ENCODE measurements around the gene IMPG2.

IMPG2 gene

DNA sequence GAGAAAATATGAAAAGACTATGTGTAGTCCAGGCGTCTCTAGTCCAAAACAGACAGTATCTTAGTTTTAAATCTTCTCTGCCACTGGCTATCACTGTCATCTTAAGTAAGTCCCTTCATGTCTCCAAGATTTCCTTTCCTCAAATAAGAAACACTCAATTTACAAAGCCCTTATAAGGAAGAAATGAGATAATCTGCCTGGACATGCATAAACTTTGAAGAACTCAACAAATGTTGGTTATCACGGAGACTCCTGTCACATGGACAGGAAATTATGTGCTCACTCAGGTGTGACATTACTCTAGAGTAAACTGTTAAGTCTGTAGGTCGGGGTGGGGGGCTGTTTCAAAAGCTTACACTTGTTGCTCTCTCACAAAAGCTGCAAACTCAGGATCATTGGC lies 91.9 kb downstream of the IMPG2 start:
- H3K9me3 ChIP-seq (ENCODE audit: insufficient read depth, low read depth, low read length): no peaks in the 10 kb centered on the region
- no peaks in the 10 kb centered on the region for H3K27me3 ChIP-seq (ENCODE audit: insufficient read depth, low read length)
- no peak overlapping the region for H3K4me3 ChIP-seq (ENCODE audit: low read length)
- H3K36me3 ChIP-seq (ENCODE audit: insufficient read depth, low read depth, low read length): no peaks in the 10 kb centered on the region
- H3K27ac ChIP-seq (ENCODE audit: low read length): no peak overlapping the region
- H3K9ac ChIP-seq (ENCODE audit: low read depth, low read length): no peak overlapping the region
- H3K4me1 ChIP-seq (ENCODE audit: insufficient read depth, low read length): no peaks in the 10 kb centered on the region

DNA sequence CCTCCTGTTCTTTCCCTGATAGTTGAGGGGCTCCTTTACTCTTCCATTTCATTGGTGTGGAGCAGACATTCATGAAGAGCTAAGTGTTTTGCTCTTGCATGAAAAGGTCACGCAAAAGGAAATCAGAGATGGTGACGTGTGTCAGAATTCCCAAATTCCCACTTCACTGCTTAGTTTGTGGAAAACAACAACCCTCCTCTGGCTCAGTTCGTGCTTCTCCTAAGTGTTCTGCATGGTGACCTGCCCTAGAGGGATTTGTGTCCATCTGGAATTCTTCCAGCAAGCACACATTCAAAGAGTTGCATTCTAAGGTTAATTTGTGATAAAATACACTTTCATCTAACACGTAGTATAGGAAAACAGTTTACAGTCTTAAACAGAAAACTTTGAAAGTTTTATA lies 95.6 kb downstream of the IMPG2 start:
- H3K4me1 ChIP-seq (ENCODE audit: insufficient read depth, low read length): no peaks in the 10 kb centered on the region
- H3K9ac ChIP-seq (ENCODE audit: low read depth, low read length): no peak overlapping the region
- no peak overlapping the region for H3K27ac ChIP-seq (ENCODE audit: low read length)
- H3K27me3 ChIP-seq (ENCODE audit: insufficient read depth, low read length): no peaks in the 10 kb centered on the region
- H3K9me3 ChIP-seq (ENCODE audit: insufficient read depth, low read depth, low read length): peaks cover under 1% of the 10 kb centered on the region; the same call in 1 of the 2 replicates
- H3K4me3 ChIP-seq (ENCODE audit: low read length): no peak overlapping the region
- H3K36me3 ChIP-seq (ENCODE audit: insufficient read depth, low read depth, low read length): no peaks in the 10 kb centered on the region

DNA sequence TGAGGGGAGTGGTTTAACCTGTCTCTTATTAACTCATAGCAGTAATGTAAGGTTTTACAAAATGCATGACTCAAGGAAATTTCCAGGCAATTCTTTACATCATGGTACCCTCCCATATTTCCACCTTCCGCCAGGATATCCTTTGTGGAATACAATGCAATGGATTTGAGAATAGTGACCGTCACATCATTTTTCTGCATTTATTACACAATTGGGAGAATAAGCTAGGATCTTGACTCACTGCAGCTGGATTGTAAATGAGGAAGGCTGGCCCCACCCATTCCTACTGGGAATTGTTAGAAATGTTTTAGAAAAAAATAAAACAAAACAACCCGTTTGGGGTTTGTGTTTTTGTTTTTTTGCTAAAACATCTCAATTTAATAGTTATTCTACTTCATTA lies 97.4 kb downstream of the IMPG2 start:
- peaks cover 8% of the 10 kb centered on the region; the same call in 1 of the 2 replicates for H3K9me3 ChIP-seq (ENCODE audit: insufficient read depth, low read depth, low read length)
- no peak overlapping the region for H3K9ac ChIP-seq (ENCODE audit: low read depth, low read length)
- no peak overlapping the region for H3K27ac ChIP-seq (ENCODE audit: low read length)
- no peaks in the 10 kb centered on the region for H3K4me1 ChIP-seq (ENCODE audit: insufficient read depth, low read length)
- no peaks in the 10 kb centered on the region for H3K27me3 ChIP-seq (ENCODE audit: insufficient read depth, low read length)
- no peaks in the 10 kb centered on the region for H3K36me3 ChIP-seq (ENCODE audit: insufficient read depth, low read depth, low read length)
- H3K4me3 ChIP-seq (ENCODE audit: low read length): no peak overlapping the region

DNA sequence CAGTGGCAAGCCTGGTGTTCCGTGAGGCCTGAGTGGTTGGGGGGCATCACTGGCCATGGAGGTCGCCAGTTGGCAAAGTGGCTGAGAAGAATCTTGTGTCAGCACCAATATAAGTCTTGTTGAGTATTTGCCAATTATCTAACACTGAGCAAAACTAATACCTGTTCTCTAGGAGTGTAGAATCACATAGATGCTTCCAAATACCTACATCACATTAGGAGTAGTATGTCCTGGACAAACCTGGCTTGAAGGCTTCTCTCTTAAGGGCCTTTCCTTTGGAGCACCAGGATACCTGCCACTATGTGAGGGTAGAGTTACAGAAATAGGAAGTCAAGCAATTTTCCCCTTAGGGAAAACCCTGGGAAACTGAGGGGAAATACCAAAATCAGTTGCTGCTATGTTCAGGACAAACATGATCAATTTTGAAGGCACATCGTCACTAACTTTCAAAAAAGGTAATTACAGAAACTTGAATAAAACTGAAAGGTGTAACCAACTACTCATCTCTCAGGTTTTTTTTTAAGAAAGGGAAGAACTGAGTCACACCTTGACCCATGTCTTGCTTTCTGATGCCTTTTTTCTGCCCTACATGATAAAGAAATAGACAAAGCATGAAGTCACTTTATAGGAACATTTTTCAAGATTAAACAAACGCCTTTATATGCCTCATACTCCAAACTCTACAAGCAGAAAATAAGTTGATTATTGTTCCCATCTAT lies 100.4 kb downstream of the IMPG2 start:
- H3K27ac ChIP-seq (ENCODE audit: low read length): no peak overlapping the region
- H3K4me1 ChIP-seq (ENCODE audit: insufficient read depth, low read length): no peaks in the 10 kb centered on the region
- H3K27me3 ChIP-seq (ENCODE audit: insufficient read depth, low read length): no peaks in the 10 kb centered on the region
- H3K36me3 ChIP-seq (ENCODE audit: insufficient read depth, low read depth, low read length): no peaks in the 10 kb centered on the region
- H3K9ac ChIP-seq (ENCODE audit: low read depth, low read length): no peak overlapping the region
- H3K9me3 ChIP-seq (ENCODE audit: insufficient read depth, low read depth, low read length): peaks cover 16% of the 10 kb centered on the region; the same call in 1 of the 2 replicates
- no peak overlapping the region for H3K4me3 ChIP-seq (ENCODE audit: low read length)

GRCh38 chr3:101217472-101218245 lies 102.7 kb downstream of the IMPG2 start:
- Histone ChIP-seq H3K4me3 (ENCODE audit: low read length) (no peak overlapping the region), H3K27me3 (ENCODE audit: insufficient read depth, low read length) (no peaks in the 10 kb centered on the region), H3K9me3 (ENCODE audit: insufficient read depth, low read depth, low read length) (peaks cover 28% of the 10 kb centered on the region; the same call in 1 of the 2 replicates), H3K27ac (ENCODE audit: low read length) (no peak overlapping the region), H3K36me3 (ENCODE audit: insufficient read depth, low read depth, low read length) (no peaks in the 10 kb centered on the region), H3K9ac (ENCODE audit: low read depth, low read length) (no peak overlapping the region), H3K4me1 (ENCODE audit: insufficient read depth, low read length) (no peaks in the 10 kb centered on the region)

DNA sequence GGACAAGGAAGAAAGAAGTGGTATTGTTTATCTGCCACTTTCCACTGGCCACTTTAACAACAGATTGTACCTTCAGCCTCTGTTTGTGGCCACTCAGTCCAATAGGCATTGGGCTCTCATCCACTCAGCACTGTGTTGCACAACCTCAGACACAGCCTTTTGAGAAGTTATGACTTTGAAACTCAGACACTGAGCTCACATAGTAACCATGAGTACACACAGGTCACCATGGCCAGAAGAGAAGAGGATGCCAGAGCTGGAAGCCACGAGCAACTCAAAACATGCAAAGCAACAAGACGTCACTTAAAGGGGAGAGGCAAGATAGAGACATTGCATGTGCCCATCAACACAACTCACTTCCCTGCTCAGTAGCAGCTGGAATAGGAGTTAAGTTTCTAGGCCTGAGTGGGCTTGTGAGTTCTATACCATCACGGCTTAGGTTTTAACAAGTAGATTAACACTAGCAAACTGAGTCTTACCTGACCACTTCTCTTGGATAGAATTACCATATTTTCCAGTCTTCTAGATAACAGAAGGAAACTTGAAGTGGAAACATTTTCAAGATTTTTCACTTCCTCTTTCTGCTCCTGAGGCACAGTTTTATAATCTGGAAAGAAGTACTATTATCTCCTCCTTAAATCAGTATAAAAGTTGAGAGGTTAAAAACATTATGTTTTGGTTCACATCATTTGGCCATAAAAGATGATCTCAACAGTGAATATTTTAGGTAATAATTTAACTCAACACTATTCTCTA lies 103.5 kb downstream of the IMPG2 start:
- Histone ChIP-seq H3K36me3 (ENCODE audit: insufficient read depth, low read depth, low read length) (no peaks in the 10 kb centered on the region), H3K27ac (ENCODE audit: low read length) (no peak overlapping the region), H3K9me3 (ENCODE audit: insufficient read depth, low read depth, low read length) (peaks cover 29% of the 10 kb centered on the region; the same call in 1 of the 2 replicates), H3K27me3 (ENCODE audit: insufficient read depth, low read length) (no peaks in the 10 kb centered on the region), H3K9ac (ENCODE audit: low read depth, low read length) (no peak overlapping the region), H3K4me3 (ENCODE audit: low read length) (no peak overlapping the region), H3K4me1 (ENCODE audit: insufficient read depth, low read length) (no peaks in the 10 kb centered on the region)

DNA sequence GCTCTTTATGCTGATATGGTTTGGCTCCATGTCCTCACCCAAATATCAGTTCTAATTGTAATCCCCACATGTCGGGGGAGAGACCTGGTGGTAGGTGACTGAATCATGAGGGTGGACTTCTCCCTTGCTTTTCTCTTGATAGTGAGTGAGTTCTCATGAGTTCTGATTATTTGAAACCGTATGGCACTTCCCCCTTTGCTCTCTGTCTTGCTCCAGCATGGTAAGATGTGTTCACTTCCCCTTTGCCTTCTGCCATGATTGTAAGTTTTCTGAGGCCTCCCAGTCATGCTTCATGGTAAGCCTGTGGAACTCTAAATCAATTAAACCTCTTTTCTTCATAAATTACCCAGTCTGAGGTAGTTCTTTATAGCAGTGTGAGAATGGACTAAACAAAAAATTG lies 107.6 kb downstream of the IMPG2 start:
- H3K9ac ChIP-seq (ENCODE audit: low read depth, low read length): no peak overlapping the region
- H3K36me3 ChIP-seq (ENCODE audit: insufficient read depth, low read depth, low read length): no peaks in the 10 kb centered on the region
- no peak overlapping the region for H3K27ac ChIP-seq (ENCODE audit: low read length)
- no peak overlapping the region for H3K4me3 ChIP-seq (ENCODE audit: low read length)
- no peaks in the 10 kb centered on the region for H3K27me3 ChIP-seq (ENCODE audit: insufficient read depth, low read length)
- H3K9me3 ChIP-seq (ENCODE audit: insufficient read depth, low read depth, low read length): peaks cover 21% of the 10 kb centered on the region; the same call in 1 of the 2 replicates
- H3K4me1 ChIP-seq (ENCODE audit: insufficient read depth, low read length): no peaks in the 10 kb centered on the region

- Histone ChIP-seq H3K27ac (ENCODE audit: low read length) (no peak overlapping the region), H3K9ac (ENCODE audit: low read depth, low read length) (no peak overlapping the region), H3K4me3 (ENCODE audit: low read length) (no peak overlapping the region), H3K4me1 (ENCODE audit: insufficient read depth, low read length) (no peaks in the 10 kb centered on the region; the same call in 1 of the 2 replicates), H3K36me3 (ENCODE audit: insufficient read depth, low read depth, low read length) (no peaks in the 10 kb centered on the region), H3K9me3 (ENCODE audit: insufficient read depth, low read depth, low read length) (no peaks in the 10 kb centered on the region), H3K27me3 (ENCODE audit: insufficient read depth, low read length) (no peaks in the 10 kb centered on the region)
Observed at GRCh38 chr3:101204246-101204645, 116.1 kb downstream of the IMPG2 start.

DNA sequence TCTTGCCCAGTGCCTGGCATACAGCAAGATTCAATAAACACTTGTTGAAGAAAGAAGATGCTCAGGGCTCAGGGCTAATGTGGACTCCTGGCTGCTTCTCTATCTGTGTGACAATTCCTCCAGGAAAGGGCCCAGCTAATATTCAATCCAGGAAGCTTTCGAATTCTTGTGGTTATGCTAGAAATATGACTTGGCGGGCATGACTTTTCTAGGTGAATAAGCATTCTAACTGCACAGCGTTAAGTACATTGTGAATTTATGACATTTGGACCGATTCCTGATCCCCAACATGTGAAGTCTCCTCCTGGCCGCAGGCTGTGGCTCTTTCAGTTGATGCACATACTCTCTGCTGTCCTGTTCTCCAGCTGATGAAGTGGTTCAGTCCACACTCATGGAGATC lies 117.0 kb downstream of the IMPG2 start:
- Histone ChIP-seq H3K9ac (ENCODE audit: low read depth, low read length) (no peak overlapping the region), H3K27me3 (ENCODE audit: insufficient read depth, low read length) (no peaks in the 10 kb centered on the region), H3K27ac (ENCODE audit: low read length) (no peak overlapping the region), H3K36me3 (ENCODE audit: insufficient read depth, low read depth, low read length) (no peaks in the 10 kb centered on the region), H3K9me3 (ENCODE audit: insufficient read depth, low read depth, low read length) (no peaks in the 10 kb centered on the region), H3K4me1 (ENCODE audit: insufficient read depth, low read length) (no peaks in the 10 kb centered on the region; the same call in 1 of the 2 replicates), H3K4me3 (ENCODE audit: low read length) (no peak overlapping the region)

DNA sequence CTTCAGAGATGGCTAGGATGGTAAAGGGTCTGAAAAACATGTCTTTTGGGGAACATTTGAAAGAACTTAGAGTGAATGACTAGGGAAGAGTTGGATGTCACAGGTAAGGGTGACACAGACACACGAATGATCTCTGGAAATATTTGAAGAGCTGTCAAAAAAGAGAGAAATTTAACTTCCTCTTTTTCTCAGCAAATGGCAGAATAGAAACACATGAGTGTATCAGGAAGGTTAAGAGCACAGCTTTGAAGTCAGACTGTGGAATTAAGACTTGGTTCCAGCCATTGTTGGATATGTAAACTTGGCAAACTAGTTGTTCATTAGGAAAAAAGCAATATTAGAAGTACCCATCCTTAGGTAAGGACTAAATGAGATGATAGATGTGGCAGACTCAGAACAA lies 117.7 kb downstream of the IMPG2 start:
- Histone ChIP-seq H3K9ac (ENCODE audit: low read depth, low read length) (no peak overlapping the region), H3K4me3 (ENCODE audit: low read length) (no peak overlapping the region), H3K27ac (ENCODE audit: low read length) (no peak overlapping the region), H3K27me3 (ENCODE audit: insufficient read depth, low read length) (no peaks in the 10 kb centered on the region), H3K4me1 (ENCODE audit: insufficient read depth, low read length) (no peaks in the 10 kb centered on the region; the same call in 1 of the 2 replicates), H3K36me3 (ENCODE audit: insufficient read depth, low read depth, low read length) (no peaks in the 10 kb centered on the region), H3K9me3 (ENCODE audit: insufficient read depth, low read depth, low read length) (no peaks in the 10 kb centered on the region)

- H3K27ac ChIP-seq (ENCODE audit: low read length): no peak overlapping the region
- H3K4me3 ChIP-seq (ENCODE audit: low read length): no peak overlapping the region
- no peaks in the 10 kb centered on the region for H3K36me3 ChIP-seq (ENCODE audit: insufficient read depth, low read depth, low read length)
- no peaks in the 10 kb centered on the region for H3K27me3 ChIP-seq (ENCODE audit: insufficient read depth, low read length)
- H3K9me3 ChIP-seq (ENCODE audit: insufficient read depth, low read depth, low read length): no peaks in the 10 kb centered on the region
- H3K9ac ChIP-seq (ENCODE audit: low read depth, low read length): no peak overlapping the region
- no peaks in the 10 kb centered on the region; the same call in 1 of the 2 replicates for H3K4me1 ChIP-seq (ENCODE audit: insufficient read depth, low read length)
Observed at GRCh38 chr3:101200461-101200860, 119.9 kb downstream of the IMPG2 start.

Data from iPS-20b (cell line).